Activated T-cell treated with anti-CD3 and anti-CD28 coated beads, Interleukin-2, amount 50 U/mL, for 4 hours (primary cell): ENCODE results near the gene XXYLT1. TPM values are rescaled to one million over a fixed set of nuclear protein-coding genes. Genes with fewer than 3 reads are reported as not detected.
A peak's percentile ranks its signal among the peaks of the same experiment; 100 is the strongest.

Experiments
- ATAC-seq, 2 donors: fragments of 200-7000 bp; cut with Tn5 transposase; one replicate each; pipeline ENCODE4 v1.10.0; 2021
- DNase-seq: peaks from one replicate; pipeline ENCODE4 v3.0.0-alpha.2; 2020
- H3K27me3 Mint-ChIP-seq: one replicate; pipeline ENCODE4 v1.8.0; 2021; ENCODE audit warnings: low read depth, mixed read lengths
- H3K36me3 Mint-ChIP-seq: one replicate; pipeline ENCODE4 v1.8.0; 2022; ENCODE audit warnings: mixed read lengths; ENCODE audit not compliant: insufficient read depth
- H3K4me1 Mint-ChIP-seq: one replicate; pipeline ENCODE4 v1.8.0; 2021; ENCODE audit warnings: low read depth, mixed read lengths
- H3K4me3 Mint-ChIP-seq: one replicate; pipeline ENCODE4 v1.8.0; 2021; ENCODE audit warnings: mild to moderate bottlenecking, moderate library complexity, mixed read lengths
- H3K9me3 Mint-ChIP-seq: one replicate; pipeline ENCODE4 v1.8.0; 2021; ENCODE audit warnings: mixed read lengths
- total RNA-seq, 3 donors: library from RNA; stranded (reverse); gene quantifications; one replicate each; pipeline ENCODE4 v1.2.1, GENCODE V29; 2021

The XXYLT1 gene
- total RNA-seq, 3 donors from 2014 or later = 8.6 to 10.6 (median 8.8) TPM

DNA sequence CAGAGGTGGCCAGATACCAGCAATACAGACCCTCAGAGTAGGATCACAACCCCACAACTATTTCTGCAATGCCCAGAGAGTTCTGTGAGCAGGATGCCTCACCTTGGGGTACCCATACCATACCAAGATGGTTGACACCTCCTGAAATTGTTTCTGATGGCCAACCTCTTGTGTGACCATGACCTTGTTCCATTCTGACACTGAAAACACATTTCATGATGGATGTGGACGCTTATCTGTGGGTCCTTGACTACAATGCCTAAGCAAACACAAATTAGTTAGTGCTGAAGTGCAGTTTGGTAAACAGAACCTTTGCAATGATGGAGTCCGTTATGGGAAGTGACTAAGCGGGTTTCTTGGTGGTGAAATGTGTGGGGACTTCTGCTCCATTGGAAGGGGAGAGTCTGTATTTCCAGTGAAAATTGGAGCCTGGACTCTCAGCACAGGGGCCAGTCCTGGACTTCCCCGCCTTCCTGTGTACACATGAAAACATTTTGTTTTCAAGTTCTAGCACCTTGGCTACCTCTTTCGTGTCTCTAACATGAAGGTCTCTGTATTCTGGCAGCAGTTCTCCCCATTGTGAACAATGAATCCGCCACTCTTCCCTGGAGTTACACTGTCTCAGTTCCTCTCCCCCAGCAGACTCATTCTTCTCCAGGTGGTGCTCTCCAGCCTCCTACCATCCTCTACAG, 106.2 kb downstream of the XXYLT1 start:
- DNase-seq (no peak), ATAC-seq (no peak)
- Mint-ChIP-seq H3K36me3 (no peaks in the 10 kb centered on the region), H3K27me3 (no peaks in the 10 kb centered on the region), H3K9me3 (no peaks in the 10 kb centered on the region), H3K4me3 (no peak overlapping the region), H3K4me1 (peaks cover 26% of the 10 kb centered on the region)

DNA sequence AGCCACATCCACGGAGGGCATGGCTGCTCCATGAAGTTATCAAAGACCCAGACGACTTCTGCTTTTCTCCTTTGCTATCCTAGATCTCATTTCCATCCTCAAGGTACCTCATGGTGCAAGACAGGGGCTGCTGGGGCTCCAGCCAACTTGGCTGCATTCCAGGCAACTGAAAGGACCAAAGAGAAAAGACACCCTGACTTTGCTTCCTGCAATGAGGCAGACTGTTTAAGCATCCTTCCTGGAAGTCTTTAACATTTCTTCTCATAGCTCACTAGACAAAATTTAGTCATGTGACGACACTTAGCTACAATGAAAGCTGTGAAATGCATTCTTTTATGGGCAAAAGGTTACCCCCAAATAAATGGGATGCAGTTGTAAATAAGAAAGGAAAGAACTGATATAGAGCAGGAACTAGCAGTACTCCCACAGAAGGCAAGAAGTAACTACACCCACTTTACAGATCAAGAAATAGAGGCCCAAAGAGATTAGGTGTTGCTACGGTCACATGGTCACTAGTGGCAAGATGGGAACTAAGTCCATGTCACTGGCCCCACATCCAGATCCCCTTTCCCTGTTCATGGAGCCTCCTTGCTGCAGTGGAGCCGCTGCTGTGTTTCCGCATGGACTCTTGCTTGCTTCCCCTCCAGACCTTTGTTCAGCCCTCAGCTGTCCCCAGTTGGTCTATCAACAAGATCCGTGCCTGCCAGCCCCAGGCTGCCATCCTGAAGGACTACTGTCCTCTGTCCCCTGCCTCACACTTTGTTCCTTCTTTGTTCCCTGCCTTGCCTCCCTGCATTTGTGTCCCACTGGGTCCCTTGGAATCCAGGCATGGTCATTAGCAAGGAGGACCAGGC, 107.0 kb downstream of the XXYLT1 start:
- Mint-ChIP-seq H3K4me3 (no peak overlapping the region), H3K27me3 (no peaks in the 10 kb centered on the region), H3K36me3 (no peaks in the 10 kb centered on the region), H3K4me1 (peaks cover 26% of the 10 kb centered on the region), H3K9me3 (no peaks in the 10 kb centered on the region)
- ATAC-seq (no peak), DNase-seq (no peak)

DNA sequence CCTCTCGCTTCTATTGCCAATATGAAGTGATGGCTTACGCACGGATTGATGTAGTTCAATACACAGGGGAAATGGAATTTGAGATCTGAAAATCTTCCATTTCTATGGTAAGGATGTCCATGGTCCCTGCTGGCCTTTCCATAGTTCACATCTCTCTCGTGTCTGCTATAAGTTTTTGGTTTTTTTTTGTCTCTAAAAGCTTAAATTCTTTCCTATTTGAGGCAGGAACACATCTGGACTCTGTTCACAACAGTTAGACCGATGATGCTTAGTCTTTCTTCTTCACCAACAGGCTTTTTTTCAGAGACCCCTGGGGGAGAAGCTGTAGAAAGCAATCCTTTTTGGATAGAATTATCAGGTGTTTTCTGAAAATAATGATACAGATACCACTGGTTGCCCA, 108.1 kb downstream of the XXYLT1 start:
- peaks cover 26% of the 10 kb centered on the region for H3K4me1 Mint-ChIP-seq
- no peak for ATAC-seq
- no peak overlapping the region for H3K4me3 Mint-ChIP-seq
- no peaks in the 10 kb centered on the region for H3K36me3 Mint-ChIP-seq
- no peak for DNase-seq
- no peaks in the 10 kb centered on the region for H3K27me3 Mint-ChIP-seq
- H3K9me3 Mint-ChIP-seq = no peaks in the 10 kb centered on the region

DNA sequence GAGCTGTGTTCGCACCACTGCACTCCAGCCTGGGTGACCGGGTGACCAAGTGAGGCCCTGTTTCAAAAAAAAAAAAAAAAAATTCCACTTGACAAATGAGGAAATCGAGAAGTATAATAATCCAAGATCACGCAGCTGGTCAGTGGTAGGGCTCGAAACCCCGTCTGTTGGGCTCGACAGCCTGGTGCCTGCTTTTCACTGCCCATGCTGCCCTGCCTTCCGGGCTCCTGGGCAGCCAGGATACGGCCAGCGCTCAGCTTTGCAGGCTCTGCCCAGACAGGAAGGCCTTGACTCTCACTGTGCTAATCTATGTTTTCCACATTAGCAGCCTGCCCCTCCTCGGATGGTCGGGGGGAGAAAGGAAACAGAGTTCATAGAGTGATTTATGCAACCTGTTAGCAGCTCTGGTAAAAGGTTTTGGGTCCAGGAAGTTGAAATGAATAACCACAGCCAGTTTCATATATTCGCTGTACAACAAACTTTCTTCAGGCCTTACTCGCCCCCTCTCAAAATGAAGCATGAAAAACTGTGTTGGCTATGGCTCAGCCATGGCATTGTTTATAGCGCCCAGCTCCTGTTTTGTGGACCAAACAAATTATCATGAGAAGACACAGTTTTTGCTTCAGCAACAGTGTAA, 108.8 kb downstream of the XXYLT1 start:
- no peak for DNase-seq
- ATAC-seq = peak in 1 of 2 donors; percentile 30
- H3K27me3 Mint-ChIP-seq = no peaks in the 10 kb centered on the region
- no peaks in the 10 kb centered on the region for H3K9me3 Mint-ChIP-seq
- H3K4me3 Mint-ChIP-seq = no peak overlapping the region
- H3K36me3 Mint-ChIP-seq = no peaks in the 10 kb centered on the region
- peaks cover 26% of the 10 kb centered on the region for H3K4me1 Mint-ChIP-seq

DNA sequence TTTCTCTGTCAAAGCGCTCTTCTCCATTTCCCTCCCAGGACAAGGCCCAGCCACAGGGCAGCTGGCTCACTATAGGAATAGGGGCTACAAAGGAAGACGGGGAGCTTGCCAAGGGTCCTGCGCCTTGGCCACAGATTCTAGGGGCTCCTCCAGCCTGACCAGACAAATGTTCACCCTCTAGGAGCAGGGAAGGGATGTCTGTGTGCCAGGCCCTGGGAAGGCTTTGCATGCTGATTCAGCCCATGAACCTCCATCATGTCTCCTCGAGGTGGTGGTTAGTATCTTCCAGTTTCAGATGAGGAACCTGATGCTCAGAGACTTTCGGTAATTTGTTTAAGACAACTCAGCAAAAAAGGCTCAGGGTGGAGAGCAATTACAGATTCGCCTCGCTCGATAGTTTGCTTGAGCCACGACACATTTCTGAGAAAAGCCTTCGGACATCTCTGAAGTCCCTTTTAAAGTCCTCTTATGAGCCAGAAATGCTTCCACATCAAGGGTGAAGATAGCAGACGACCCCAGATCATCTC, 110.0 kb downstream of the XXYLT1 start:
- peaks cover 3% of the 10 kb centered on the region for H3K36me3 Mint-ChIP-seq
- peaks cover 26% of the 10 kb centered on the region for H3K4me1 Mint-ChIP-seq
- H3K9me3 Mint-ChIP-seq = no peaks in the 10 kb centered on the region
- ATAC-seq (no peak), DNase-seq (no peak)
- H3K4me3 Mint-ChIP-seq = no peak overlapping the region
- no peaks in the 10 kb centered on the region for H3K27me3 Mint-ChIP-seq

DNA sequence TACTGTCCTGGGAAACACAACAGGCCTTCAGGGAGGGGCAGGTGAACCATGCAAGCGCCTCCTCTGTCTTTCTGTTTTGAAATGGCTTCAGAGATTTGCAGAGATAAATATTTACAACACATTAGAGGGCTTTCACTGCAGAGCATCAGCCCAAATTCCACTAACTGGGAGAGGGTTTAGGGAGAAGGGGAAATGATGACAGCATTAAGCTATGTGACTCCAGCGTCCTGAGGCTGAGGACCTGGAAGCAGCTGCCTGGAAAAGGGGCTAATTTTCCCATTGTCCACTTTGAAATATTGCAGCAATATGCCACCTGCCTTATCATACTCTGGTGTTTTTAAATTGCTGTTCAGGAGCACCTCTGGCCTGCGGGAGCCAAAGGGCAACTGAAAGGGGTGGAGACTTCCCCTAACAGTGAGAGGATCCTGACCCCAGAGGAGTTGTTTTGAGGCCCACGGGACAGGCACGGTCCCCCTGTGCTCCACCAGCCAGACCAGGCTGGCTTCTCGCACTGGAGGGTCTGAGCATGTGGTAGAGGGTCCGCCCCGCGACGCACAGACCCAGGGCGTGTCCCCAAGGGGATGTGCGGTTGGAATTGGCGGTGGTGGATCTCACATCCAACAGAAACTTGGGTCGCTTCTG, 110.6 kb downstream of the XXYLT1 start:
- DNase-seq = no peak

DNA sequence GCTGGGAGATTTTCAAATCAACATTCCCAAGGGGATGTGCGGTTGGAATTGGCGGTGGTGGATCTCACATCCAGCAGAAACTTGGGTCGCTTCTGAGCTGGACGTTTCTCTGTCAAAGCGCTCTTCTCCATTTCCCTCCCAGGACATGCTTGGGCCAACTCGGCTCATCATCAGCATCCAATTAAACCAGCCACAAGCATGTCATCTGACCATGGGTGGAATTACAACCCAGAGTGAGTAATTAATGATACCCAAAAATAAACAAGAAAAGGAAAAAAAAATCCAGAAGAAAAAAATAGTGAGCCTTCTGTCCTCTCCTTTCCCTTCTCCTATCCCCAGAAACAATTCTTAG, 111.2 kb downstream of the XXYLT1 start:
- no peaks in the 10 kb centered on the region for H3K27me3 Mint-ChIP-seq
- no peak overlapping the region for H3K4me3 Mint-ChIP-seq
- peaks cover 7% of the 10 kb centered on the region for H3K36me3 Mint-ChIP-seq
- ATAC-seq = no peak
- H3K4me1 Mint-ChIP-seq = peaks cover 28% of the 10 kb centered on the region
- H3K9me3 Mint-ChIP-seq = no peaks in the 10 kb centered on the region
- DNase-seq = no peak

More for the DNA sequence above, 110.6 kb downstream of the XXYLT1 start:
- Mint-ChIP-seq H3K27me3 (no peaks in the 10 kb centered on the region), H3K36me3 (peaks cover 7% of the 10 kb centered on the region), H3K4me1 (peaks cover 25% of the 10 kb centered on the region), H3K4me3 (no peak overlapping the region), H3K9me3 (no peaks in the 10 kb centered on the region)
- ATAC-seq = no peak

DNA sequence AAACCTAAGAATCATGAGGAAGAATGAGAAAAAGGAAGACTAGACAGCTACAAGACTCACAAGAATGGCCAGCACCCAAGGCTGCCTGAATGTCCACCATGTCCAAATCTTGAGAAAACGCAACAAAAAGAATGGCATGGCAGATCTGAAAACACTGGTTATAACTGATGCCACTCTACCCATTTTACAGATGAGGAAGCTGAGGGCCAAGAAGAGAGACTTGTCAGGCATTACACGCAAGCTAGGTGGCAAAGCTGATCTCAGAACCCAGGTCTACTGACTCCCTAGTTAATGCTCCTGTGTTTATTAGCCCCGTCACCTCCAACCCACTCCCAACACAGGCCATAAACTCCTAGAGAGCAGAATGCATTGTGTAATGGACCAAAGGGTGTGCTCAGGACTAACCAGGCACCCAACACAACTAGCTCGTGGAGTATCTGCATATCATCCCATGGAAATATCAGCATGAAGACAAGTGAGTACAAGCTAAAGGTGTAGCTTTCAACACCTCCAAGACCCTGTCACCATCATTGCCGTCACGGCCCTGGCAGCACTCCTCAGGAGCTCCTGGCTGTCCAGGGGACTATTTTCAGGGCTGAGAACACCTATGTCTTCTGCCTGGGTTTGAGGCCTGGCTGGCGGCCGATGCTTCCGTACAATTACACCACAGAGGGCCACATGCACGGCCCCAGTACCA, 111.7 kb downstream of the XXYLT1 start:
- Mint-ChIP-seq H3K36me3 (peaks cover 7% of the 10 kb centered on the region), H3K27me3 (no peaks in the 10 kb centered on the region), H3K9me3 (no peaks in the 10 kb centered on the region), H3K4me1 (peaks cover 30% of the 10 kb centered on the region), H3K4me3 (no peak overlapping the region)
- ATAC-seq (no peak), DNase-seq (no peak)

DNA sequence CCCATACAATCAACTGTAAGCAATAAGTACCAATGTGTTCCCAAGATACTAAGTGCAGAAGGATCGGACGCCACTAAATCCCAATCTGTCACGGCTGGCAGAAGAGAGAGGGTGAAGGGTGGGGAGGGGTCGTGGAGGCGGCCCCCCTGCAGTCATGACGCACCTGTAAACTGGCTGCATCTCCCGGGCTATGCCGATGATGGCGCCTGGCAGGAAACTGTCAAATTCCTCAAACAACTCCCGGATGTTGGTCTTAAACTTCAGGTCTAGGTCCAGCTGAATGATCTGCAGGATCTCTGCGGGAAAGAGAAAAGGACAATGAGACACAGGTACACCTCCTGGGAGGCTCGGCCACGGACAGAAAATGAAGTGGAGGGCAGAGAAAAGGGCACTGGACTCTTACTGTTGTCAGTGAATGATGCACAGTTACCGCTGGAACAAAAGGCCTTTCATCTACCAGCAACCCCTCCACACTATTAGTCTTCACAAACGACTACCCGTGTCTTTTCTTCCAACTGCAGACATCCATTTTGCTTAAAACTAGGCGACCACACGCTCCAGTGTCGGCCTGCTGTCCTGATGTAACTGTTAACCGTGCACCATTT, 114.6 kb downstream of the XXYLT1 start:
- peaks cover 7% of the 10 kb centered on the region for H3K36me3 Mint-ChIP-seq
- ATAC-seq = no peak
- no peak for DNase-seq
- no peak overlapping the region for H3K4me3 Mint-ChIP-seq
- H3K9me3 Mint-ChIP-seq = no peaks in the 10 kb centered on the region
- H3K4me1 Mint-ChIP-seq = peaks cover 15% of the 10 kb centered on the region
- H3K27me3 Mint-ChIP-seq = no peaks in the 10 kb centered on the region

DNA sequence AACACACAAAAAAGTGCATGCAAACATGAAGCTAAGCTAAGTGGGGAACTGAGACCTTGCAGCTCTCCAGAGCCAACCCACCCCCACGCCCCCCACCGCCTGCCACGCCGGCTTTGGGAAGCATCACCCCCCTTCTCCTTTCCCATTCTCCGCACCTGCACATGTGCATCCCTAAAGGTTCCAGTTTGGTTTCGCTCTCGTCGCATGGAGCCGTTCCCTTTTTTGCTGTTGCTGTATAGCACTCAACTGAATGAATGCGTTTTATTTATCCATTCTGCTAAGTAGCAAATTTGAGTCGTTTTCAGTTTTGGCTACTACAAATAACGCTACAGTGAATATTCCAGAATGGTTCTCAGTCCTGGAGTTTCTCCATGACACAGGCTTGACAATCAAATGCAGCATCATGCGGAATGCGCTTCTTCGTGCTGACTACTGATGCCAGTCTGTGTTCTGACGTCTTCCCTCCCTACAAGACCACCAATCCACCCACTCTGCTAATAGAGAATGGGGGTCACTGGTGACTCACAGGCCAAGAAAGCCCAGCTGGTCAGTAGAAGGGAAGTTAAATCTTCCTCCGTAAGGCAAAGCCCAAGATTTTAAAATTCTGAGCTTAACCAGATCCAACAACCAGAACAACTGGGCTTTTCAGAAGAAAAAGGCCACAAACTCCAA, 115.3 kb downstream of the XXYLT1 start:
- Mint-ChIP-seq H3K4me1 (peaks cover 17% of the 10 kb centered on the region), H3K9me3 (no peaks in the 10 kb centered on the region), H3K27me3 (no peaks in the 10 kb centered on the region), H3K4me3 (no peak overlapping the region), H3K36me3 (peaks cover 7% of the 10 kb centered on the region)
- no peak for ATAC-seq
- no peak for DNase-seq

DNA sequence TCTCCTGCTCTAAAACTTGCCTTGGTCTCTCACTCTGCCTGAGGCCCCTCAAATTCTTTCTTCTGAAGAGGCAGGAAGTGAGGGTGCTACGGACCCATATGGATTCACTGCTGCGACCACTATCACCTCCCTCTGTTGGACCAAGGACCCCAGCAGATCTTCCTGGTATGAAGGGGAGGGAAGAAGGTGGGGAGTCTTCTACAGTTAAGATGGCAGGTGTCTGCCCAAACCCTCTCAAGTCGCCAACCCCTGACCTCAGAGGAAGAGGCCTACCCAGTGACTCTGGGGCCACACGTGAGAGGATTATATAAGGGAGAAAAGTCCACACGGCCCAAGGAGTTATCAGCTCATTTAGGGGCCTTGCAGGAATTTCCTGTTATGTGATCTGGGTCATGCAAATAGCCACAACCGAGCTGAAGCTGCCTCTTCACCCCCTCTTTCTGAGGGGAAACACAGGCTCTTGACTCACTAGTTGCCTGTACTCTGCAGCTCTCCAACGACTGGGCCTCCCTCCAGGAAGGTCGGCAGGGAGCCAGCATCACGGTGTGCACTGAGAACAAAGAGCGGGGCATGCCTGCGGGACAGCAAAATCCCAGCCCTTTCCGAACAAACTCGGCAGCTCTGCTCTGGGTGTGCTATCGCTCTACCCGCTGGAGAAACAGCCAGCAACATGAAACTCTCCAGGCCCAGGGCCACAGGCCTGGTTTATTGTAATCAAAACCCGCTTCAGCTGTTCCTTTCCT, 116.0 kb downstream of the XXYLT1 start:
- ATAC-seq = no peak
- no peaks in the 10 kb centered on the region for H3K9me3 Mint-ChIP-seq

DNA sequence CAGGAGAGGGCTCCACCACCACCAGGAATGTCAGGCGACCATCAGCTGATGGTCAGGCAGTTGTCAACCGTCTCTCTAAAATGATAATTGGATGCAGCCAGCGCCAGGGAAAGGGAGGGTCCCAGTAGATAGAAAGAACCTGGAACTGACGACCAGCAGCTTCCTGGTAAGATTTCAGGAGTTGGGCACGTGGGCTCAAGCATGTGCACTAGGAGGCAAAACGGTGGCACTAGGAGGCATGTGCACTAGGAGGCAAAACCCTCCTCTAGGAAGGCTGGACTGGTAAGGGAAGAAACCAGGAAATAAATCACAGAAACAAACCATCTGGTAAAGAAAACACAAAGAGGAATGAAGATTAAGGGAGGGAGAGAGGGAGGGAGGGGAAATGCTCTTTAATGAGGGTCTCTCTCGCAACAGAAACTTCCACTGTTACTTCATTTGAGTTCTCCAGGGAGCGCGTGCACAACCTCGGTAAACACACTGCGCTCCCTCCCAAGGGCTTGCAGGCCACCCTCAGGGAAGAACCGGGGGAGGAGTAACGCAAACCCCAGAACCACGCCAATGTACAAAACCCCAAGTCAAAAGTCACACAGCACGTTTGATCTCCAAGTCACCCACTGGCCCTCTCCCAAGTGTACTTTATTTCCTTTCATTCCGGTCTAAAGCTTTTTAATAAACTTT, 116.7 kb downstream of the XXYLT1 start:
- no peaks in the 10 kb centered on the region for H3K27me3 Mint-ChIP-seq
- H3K9me3 Mint-ChIP-seq = no peaks in the 10 kb centered on the region
- H3K4me1 Mint-ChIP-seq = peaks cover 25% of the 10 kb centered on the region
- DNase-seq (no peak), ATAC-seq (no peak)
- H3K36me3 Mint-ChIP-seq = peaks cover 7% of the 10 kb centered on the region
- H3K4me3 Mint-ChIP-seq = no peak overlapping the region

More for the DNA sequence above, 116.0 kb downstream of the XXYLT1 start:
- Mint-ChIP-seq H3K27me3 (no peaks in the 10 kb centered on the region), H3K4me1 (peaks cover 24% of the 10 kb centered on the region), H3K4me3 (no peak overlapping the region), H3K36me3 (peaks cover 7% of the 10 kb centered on the region)
- DNase-seq = no peak
